GM19099 (cell line): ENCODE results near the gene RPS21.

Source experiments
- POLR2A ChIP-seq: IDR thresholded peaks from 3 replicates; pipeline ENCODE4 v1.6.1; 2011; ENCODE audit warnings: low read depth; ENCODE audit not compliant: insufficient read length; ENCODE audit errors: extremely low read depth

Gene RPS21

GRCh38 chr20:62411479-62412193 is 24.7 kb downstream of the RPS21 start:
- no peak for TF ChIP-seq POLR2A

GRCh38 chr20:62412194-62413024 is 25.5 kb downstream of the RPS21 start:
- no peak for TF ChIP-seq POLR2A

- TF ChIP-seq POLR2A: no peak
Measured at GRCh38 chr20:62413025-62413570, 26.2 kb downstream of the RPS21 start.

GRCh38 chr20:62413896-62414481 is 27.1 kb downstream of the RPS21 start:
- no peak for TF ChIP-seq POLR2A

- no peak for TF ChIP-seq POLR2A
Measured at GRCh38 chr20:62415354-62416111, 28.6 kb downstream of the RPS21 start.

GRCh38 chr20:62416651-62417637 is 30.0 kb downstream of the RPS21 start:
- no peak for TF ChIP-seq POLR2A

GRCh38 chr20:62417981-62418708 is 31.2 kb downstream of the RPS21 start:
- TF ChIP-seq POLR2A: no peak

- no peak for TF ChIP-seq POLR2A
Measured at GRCh38 chr20:62418709-62419487, 32.0 kb downstream of the RPS21 start.

GRCh38 chr20:62419759-62420158 is 32.9 kb downstream of the RPS21 start:
- no peak for TF ChIP-seq POLR2A

- TF ChIP-seq POLR2A: no peak
Measured at GRCh38 chr20:62420846-62421715, 34.2 kb downstream of the RPS21 start.

GRCh38 chr20:62421716-62421990 is 34.8 kb downstream of the RPS21 start:
- no peak for TF ChIP-seq POLR2A

GRCh38 chr20:62422636-62423325 is 35.9 kb downstream of the RPS21 start:
- TF ChIP-seq POLR2A: no peak
